GM18951 (cell line): Measurements from ENCODE around the gene MAFG.

Experiments used
- POLR2A ChIP-seq: IDR thresholded peaks from 4 replicates; pipeline ENCODE4 v1.6.1; 2011; ENCODE audit warnings: mild to moderate bottlenecking; ENCODE audit not compliant: insufficient read length, insufficient read depth; ENCODE audit errors: extremely low read depth
- in situ Hi-C: fragments of 300-500 bp; cut with MboI; formaldehyde crosslinking; loops from one replicate; pipeline ENCODE4 v1.12.0; 2022; ENCODE audit warnings: low sequenced_read_pairs, mixed read lengths, inconsistent platforms; ENCODE audit not compliant: unreplicated experiment

MAFG gene

DNA sequence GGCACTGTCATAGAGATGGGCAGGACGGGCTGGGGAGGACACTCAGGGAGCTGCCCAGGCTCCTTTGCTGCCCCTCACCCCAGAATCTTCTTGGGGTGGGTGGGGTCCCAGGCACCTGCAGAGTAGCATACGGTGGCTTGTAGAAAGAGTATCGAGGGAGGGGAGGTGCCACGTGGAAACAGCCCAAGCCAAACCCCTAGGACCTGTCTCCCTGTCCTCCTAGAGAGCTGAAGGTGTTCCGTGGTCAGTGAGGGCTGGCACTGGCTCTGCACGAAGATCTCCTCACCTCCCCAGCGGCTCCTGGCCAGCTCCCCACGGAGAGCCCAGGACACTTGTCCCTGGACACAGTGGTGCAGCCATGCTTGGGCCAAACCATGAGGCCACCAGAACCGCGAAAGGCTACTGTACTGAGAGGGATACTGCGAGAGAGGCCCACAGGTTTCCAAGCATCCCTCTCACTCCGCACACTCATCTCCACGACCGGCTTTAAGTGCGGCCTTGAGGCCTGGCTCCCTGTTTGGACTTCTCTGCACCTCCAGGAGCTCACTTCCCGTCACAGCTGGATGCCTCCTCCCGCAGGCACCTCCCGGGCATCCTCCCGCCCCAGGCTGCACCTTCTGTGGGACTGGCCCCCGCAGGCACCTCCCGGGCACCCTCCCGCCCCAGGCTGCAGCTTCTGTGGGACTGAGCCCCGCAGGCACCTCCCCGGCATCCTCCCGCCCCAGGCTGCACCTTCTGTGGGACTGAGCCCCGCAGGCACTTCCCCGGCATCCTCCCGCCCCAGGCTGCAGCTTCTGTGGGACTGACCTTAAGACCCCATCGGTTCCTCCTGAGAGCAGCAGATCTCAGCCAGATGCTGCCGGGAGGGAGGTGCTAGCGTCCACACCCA lies 2.0 kb upstream of the MAFG start:
- in situ Hi-C loops: no loop called here
- TF ChIP-seq POLR2A: no peak

DNA sequence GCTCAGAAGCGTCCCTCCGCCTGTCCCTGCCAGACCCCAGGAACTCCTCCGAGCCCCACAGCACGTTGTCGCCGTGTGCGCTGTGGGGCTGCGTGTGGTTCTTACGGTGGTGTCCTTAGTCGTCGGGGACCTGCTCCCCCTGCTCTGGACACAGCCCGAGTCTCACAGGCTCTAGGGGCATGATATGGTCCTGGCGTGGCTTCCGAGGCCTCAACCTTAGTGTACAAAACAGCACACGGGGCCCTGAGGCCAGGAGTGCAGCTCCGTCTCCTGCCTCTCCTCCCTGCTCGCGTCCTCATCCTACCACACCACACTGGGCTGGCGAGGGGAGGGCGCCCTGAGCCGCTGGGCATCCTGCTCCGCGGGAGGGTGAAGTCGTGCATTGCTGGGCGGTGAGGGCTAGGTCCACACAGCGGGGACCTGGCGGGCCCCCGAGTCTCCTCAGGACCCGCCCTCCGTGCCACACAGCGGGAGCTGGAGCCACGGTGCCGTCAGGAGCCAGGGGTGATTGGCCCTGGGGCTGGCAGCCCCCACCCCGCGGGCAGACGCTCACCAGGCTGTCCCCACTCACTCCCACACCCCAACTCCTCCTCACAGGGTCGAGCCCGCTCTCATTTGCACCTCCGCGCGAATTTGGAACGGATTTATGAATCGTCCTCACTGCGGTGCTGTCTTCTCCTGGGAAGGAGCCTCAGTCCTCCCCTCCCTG lies 1.2 kb upstream of the MAFG start:
- in situ Hi-C loops: no loop called here
- TF ChIP-seq POLR2A: no peak

DNA sequence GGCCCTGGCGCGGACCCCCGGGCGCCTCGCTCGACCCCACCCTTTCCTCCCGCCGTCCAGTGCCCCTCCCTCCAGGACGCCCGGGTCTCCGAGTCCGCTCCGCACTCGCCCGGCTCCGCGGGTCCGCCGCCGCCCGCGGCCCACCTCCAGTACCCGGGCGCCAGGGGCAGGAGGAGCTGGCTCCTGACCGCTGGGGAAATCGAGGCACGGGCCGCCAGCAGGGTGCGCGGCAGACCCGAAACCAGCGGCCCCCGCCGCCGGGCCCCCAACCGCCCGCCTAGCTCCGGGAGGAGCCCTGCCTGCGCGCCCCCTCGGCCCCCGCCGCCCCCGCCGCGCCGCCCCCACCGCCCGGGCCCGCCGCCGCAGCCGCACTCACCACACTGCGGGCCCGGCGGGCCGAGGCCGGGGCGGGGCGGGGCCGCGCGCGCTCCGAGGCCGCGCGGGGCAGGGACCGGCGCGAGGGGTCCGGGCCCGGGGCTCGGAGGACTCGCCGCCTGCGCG lies 333 bp downstream of the MAFG start:
- in situ Hi-C loops: no loop called here
- no peak for TF ChIP-seq POLR2A

DNA sequence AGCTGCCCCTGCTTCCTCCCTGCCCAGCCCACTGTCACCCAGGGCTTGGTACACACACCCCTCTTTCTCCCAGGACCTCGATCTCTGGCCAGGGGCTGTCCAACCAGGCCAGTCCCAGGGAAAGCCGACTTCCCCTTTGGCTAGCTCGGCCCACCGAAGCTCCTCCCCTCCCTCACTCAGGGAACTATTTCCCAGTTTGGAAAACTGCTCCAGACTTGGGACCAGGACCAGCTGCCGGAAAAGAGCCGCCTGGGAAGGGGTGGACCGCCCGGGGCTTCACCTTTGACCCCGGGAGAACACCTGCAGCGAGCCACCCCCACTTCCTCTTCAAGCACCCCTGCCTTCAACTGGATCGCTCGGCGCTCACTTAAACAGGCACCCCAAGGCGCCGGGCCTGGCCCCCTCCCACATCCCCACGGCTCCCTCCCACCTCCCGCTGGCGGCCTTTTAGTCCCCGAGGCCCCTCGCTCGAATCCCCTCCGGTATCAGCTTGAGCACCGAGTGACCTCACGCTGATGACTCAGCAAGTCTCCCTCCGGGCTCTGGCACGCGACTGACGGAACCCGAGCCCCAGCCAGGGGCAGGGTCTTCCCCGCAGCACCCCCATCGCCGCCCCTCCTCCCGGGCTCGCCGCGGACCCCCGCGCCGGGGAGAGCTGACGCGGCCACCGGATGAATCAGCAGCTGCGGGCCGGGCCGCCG lies 934 bp downstream of the MAFG start:
- TF ChIP-seq POLR2A: peak; percentile 22
- in situ Hi-C loops: no loop called here

DNA sequence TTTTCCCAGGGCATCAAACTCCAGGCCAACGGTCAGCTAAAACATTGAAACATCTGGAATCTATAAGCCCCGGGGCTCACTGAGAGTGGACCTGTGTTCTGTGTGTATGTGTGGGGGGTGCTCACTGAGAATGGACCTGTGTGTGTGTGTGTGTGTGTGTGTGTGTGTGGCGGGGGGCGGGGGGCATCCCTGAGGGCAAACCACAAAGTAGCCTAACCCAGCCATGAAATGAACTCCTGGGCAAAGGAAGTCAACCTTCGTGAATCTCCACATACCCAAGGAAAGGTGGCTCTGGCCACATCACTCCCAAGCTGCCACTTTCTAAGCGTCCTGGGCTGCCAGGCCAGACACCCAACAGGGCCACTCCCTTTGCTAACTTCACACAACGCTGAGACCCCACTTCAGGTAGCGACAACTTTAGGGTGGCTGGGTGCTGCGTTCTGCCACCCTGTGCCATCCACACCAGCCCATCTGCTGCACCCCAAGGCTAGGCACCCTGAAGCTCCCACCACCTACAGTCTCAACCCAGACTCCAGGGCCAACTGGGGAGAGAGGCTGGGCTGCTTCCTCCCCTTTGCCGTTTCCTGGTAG lies 1.6 kb downstream of the MAFG start:
- TF ChIP-seq POLR2A: no peak
- in situ Hi-C loops: no loop called here

DNA sequence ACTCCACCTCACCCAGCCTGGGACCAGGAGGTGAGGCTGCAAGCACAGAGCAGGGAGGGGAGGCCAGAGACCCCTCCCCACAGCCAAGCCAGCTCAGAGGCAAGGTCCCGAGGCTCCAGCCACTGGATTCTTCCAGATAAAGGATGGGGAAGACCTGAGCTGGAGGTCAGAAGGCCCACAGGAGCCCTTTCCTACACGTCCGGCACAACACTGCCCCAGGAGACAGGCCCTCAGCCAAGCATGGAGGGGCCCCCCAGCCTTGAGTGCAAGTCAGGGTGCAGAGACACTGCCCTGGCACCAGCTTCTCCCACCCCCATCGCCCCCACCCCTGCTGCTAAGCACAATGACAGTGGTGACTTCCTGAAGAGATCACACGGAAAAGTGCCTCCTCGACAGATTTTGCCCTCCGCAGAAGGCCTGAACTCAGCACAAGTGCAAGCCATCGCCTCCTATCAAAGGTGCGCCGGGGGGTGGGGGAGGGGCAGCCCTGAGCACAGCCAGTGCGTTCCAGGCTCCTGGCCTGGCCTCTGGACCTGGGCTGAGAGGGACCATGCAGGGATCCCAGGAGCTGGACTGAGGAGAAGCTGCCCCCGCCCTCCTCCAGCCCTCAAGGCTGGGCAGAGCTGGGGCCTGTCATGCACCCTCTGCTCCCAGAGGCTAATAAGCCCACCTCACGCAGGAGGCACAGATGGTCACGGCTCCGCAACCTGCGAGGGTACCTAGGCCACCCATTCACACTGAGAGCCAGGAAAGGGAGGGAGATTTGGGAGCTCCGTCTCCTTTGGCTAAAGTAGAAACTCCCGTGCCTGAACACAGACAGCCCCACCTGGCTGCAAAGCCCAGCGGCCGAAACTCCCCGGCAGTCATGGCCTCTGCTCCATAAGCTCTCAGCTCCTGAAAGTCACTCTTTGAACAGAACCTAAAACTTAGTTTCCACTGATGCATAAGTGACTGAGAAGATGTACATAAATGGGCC lies 2.7 kb downstream of the MAFG start:
- no peak for TF ChIP-seq POLR2A
- in situ Hi-C loops: no loop called here

DNA sequence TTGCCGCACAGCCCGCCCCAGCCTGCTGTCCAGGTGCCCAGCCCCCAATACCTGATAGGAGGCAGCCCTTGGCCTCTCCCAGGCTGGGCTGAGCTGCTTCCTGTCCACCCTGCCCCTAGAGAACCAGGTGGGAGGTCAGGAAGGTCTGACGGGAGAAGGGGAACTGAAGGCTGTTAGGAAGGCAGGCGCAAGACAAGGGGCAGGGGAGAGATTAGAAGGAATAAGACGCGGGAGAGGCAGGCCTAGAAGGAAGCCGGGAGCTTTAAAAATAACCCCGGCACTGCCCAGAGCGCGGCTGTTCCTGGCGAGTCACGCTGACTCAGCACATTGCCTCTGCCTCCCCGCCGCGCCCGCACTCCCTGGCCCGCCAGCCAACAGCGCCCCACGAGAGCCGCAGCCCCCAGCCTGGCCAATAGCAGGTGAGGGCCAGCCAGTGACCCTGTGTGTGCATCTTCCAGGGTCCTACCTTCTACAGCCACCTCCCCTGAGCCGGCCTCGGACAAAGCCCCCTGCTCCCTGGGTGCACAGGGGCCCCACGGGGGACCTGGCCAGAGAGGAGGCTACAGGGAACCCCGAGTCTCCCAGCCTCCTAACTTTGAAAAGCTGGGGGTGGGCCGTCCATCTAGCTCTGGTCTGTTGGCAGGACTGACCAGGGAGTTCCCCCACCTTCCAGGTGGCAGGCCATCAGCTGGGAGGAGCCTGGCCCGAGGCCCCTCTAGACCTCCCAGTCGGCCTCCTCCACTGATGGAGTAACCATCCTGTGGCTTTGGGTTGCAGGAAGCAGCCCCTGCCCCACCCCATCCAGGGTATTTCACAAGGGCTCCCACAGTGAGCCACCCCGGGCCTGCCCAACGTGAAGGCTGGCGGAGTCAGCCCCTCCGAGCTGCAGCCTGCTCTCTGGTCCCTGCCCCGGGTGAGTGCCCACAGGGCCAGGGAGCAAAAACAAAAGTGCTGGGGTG lies 4.0 kb downstream of the MAFG start:
- TF ChIP-seq POLR2A: no peak
- in situ Hi-C loops: no loop called here

DNA sequence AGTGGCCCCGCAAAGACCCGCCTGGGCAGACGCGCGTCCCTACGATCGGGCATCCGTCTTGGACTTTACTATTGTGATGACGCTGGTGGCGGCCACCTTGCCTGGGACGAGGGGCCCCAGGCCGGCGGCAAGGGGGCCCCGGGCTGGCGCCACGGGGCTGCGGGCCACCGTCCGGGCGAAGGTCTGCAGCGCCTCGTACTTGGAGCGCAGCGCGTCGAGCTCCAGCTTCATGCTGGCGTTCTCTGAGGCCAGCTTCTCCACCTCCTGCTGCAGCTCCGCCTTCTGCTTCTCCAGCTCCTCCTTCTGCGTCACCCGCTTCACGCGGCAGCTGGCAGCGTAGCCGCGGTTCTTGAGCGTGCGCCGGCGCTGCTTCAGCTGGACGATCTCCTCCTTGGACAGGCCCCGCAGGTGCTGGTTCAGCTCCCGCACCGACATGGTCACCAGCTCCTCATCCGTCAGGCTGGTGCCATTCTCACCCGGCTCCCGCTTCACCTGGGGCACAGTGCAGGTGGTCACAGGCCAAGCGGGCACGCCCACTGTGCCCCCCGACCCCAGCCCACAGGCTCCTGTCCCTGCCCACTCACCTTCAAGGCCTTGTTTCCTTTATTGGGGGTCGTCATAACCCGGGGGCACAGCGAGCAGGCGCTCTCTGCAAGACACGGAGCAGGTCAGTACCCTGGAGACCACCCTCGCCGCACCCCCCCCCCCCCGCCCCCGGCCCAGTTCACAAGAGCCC lies 4.8 kb downstream of the MAFG start:
- in situ Hi-C loops: no loop called here
- TF ChIP-seq POLR2A: no peak

DNA sequence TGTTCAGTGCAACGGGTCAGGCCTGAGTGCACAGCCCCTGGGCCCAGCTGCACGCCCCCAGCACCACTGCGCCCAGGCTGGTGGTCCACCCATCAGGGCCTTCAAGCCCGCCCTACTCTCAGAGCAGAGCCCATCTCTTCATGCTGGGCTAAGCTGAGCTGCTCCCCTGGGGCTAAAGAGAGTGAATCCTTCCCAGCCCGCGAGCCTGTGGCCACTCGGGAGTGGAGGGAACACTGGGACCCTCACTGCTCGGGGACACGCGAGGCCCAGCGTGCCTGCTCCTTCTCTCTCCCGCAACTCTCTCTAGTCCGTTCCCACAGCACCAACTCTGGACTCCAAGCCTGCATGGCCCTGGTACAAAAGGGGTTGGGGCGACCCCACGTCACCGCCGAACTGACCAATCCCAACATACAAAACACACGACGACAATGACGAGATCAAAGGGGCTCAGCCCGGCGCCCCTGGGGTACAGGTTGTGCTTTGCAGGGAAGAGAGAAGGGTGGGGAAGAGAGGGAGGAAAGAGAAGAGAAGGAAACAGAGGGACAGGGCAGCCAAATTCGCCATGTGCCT lies 5.5 kb downstream of the MAFG start:
- TF ChIP-seq POLR2A: no peak
- in situ Hi-C loops: no loop called here

DNA sequence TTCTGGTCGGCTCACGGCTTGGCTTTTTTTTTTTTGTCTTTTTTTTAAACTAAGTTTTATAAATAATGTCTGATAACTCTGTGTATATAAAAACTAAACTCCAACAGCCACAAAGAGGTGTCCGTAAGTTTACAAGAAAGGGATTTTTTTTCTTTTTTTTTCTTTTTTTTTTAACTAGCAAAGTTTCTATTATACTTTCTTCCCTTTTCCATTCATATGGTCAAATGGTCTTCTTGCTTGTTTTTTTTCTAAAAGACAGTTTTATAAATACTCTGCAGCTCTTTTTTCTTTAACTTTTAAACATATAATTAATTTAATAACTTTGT lies 6.0 kb downstream of the MAFG start:
- in situ Hi-C loops: no loop called here
- no peak for TF ChIP-seq POLR2A
